GM12865 (cell line): Measurements from ENCODE around the gene KLK4.
A peak's percentile ranks its signal among the peaks of the same experiment; 100 is the strongest.
"Not testable (repeated sequence)": the region's sequence is repeated elsewhere in the genome, so short reads cannot be mapped to it uniquely, and the experiment has no call there.

Experiments used
- DNase-seq: peaks from one replicate; pipeline ENCODE4 v3.0.0; 2010; ENCODE audit warnings: low read depth
- H3K4me3 ChIP-seq: 2 replicates; pipeline ENCODE4 v1.5.1; 2011; ENCODE audit warnings: mild to moderate bottlenecking, low read depth, low read length, control low read depth
- CTCF ChIP-seq: IDR thresholded peaks from 2 replicates; pipeline ENCODE4 v1.5.1; 2011; ENCODE audit warnings: low read length, control low read depth, low read depth, inconsistent platforms; ENCODE audit not compliant: insufficient read depth; ENCODE audit errors: missing control alignments

KLK4 gene

GRCh38 chr19:50906217-50906616 is 5.0 kb downstream of the KLK4 start:
- no peak overlapping the region for H3K4me3 ChIP-seq
- DNase-seq, result peak; percentile 59
- peak; percentile 70 for TF ChIP-seq CTCF

- no peak for DNase-seq
- TF ChIP-seq CTCF, result no peak
- H3K4me3 ChIP-seq, result no peak overlapping the region
Measured at GRCh38 chr19:50902640-50903039, 8.6 kb downstream of the KLK4 start.

GRCh38 chr19:50899569-50899968 is 11.6 kb downstream of the KLK4 start:
- H3K4me3 ChIP-seq, result no peak overlapping the region
- no peak for DNase-seq
- no peak for TF ChIP-seq CTCF

GRCh38 chr19:50898018-50898417 is 13.2 kb downstream of the KLK4 start:
- no peak for DNase-seq
- TF ChIP-seq CTCF, result no peak
- H3K4me3 ChIP-seq, result no peak overlapping the region

GRCh38 chr19:50897612-50898011 is 13.6 kb downstream of the KLK4 start:
- DNase-seq, result peak; percentile 62
- TF ChIP-seq CTCF, result peak; percentile 5
- H3K4me3 ChIP-seq, result no peak overlapping the region

GRCh38 chr19:50897191-50897607 is 14.0 kb downstream of the KLK4 start:
- H3K4me3 ChIP-seq, result no peak overlapping the region; the same call in 1 of the 2 replicates
- no peak for TF ChIP-seq CTCF

GRCh38 chr19:50896591-50897190 is 14.5 kb downstream of the KLK4 start:
- peak; percentile 97 for DNase-seq
- TF ChIP-seq CTCF, result no peak
- no peak overlapping the region; the same call in 1 of the 2 replicates for H3K4me3 ChIP-seq

More at GRCh38 chr19:50897191-50897607, 14.0 kb downstream of the KLK4 start:
- peak; percentile 80 for DNase-seq

- not testable (repeated sequence) for H3K4me3 ChIP-seq, DNase-seq
Measured at GRCh38 chr19:50896089-50896590, 15.1 kb downstream of the KLK4 start.
